K562 (cell line): ENCODE measurements around the gene METRNL.

Source experiments
- CTCF ChIP-seq, 3 experiments: IDR thresholded peaks in 2 of 3; conservative IDR thresholded peaks in 1 of 3; 2 replicates each; pipeline ENCODE4 v1.5.1; 2011 to 2012; ENCODE audit warnings: low read length in 3 of 3, mild to moderate bottlenecking in 3 of 3, control low read depth in 2 of 3, improper control_type of control experiment in 1 of 3, inconsistent platforms in 1 of 3, low read depth in 1 of 3, mixed read lengths in 1 of 3, moderate library complexity in 1 of 3; ENCODE audit not compliant: insufficient read depth in 2 of 3
- TRIM28 ChIP-seq: fragments of 450-650 bp; IDR thresholded peaks from 2 replicates; pipeline ENCODE4 v1.6.1; 2017
- ZBTB8A ChIP-seq: fragments of 450-650 bp; IDR thresholded peaks from 2 replicates; pipeline ENCODE4 v1.6.1; 2018; ENCODE audit warnings: mild to moderate bottlenecking, moderate library complexity; ENCODE audit not compliant: partially characterized antibody

GRCh38 chr17:83074486-83075223, 4.8 kb upstream of the METRNL start:
- TF ChIP-seq TRIM28 (no peak), ZBTB8A (no peak), CTCF (IDR thresholded peaks at IDR 0.05 in 2 of 3, conservative IDR thresholded peaks at IDR 0.05 in 1 of 3; ENCODE audit: insufficient read depth in 2 of 3, low read depth in 1 of 3, low read length in 3 of 3) (no peak)
